B cell (primary cell): ENCODE results near the gene ATAD1.

ENCODE experiments used
- EZH2 ChIP-seq: IDR thresholded peaks from 2 replicates; pipeline ENCODE4 v1.6.1; 2012; ENCODE audit warnings: borderline replicate concordance, low read depth, mild to moderate bottlenecking, moderate library complexity, low read length; ENCODE audit not compliant: insufficient read depth, poor library complexity, severe bottlenecking
- TF ChIP-seq, protein P1 (sequence below): fragments of 200-600 bp; IDR thresholded peaks from one replicate; pipeline ENCODE4 v1.8.0; 2022; ENCODE audit warnings: antibody characterized with exemption, mild to moderate bottlenecking

DNA sequence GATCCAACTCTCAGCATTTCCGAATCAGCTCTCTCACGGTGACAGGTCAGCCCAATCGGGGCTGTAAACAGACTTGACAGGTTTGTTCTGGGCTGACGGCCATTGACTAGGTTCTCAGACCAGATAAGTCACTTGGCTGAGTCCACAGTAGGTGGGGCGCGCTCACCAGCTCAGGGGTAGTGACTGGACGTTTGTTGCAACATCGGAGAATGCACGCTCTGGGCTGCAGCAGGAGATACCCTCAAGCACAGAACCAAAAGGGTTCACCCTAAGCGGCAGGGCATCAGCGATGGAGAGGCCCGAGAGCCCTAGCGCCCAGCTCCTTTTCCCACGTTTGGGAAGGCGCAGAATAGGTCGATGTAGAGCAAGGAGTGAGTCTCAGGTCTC lies 43.5 kb upstream of the ATAD1 start:
- TF ChIP-seq, protein P1, sequence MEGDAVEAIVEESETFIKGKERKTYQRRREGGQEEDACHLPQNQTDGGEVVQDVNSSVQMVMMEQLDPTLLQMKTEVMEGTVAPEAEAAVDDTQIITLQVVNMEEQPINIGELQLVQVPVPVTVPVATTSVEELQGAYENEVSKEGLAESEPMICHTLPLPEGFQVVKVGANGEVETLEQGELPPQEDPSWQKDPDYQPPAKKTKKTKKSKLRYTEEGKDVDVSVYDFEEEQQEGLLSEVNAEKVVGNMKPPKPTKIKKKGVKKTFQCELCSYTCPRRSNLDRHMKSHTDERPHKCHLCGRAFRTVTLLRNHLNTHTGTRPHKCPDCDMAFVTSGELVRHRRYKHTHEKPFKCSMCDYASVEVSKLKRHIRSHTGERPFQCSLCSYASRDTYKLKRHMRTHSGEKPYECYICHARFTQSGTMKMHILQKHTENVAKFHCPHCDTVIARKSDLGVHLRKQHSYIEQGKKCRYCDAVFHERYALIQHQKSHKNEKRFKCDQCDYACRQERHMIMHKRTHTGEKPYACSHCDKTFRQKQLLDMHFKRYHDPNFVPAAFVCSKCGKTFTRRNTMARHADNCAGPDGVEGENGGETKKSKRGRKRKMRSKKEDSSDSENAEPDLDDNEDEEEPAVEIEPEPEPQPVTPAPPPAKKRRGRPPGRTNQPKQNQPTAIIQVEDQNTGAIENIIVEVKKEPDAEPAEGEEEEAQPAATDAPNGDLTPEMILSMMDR = no peak
- no peak for TF ChIP-seq EZH2
